GM12865 (cell line): ENCODE data around the gene SLC6A18.

ENCODE experiments used
- DNase-seq: peaks from one replicate; pipeline ENCODE4 v3.0.0; 2010; ENCODE audit warnings: low read depth
- H3K4me3 ChIP-seq: 2 replicates; pipeline ENCODE4 v1.5.1; 2011; ENCODE audit warnings: mild to moderate bottlenecking, low read depth, low read length, control low read depth
- TF ChIP-seq, protein P1 (sequence below): IDR thresholded peaks from 2 replicates; pipeline ENCODE4 v1.5.1; 2011; ENCODE audit warnings: low read length, control low read depth, low read depth, inconsistent platforms; ENCODE audit not compliant: insufficient read depth; ENCODE audit errors: missing control alignments

SLC6A18 gene

DNA sequence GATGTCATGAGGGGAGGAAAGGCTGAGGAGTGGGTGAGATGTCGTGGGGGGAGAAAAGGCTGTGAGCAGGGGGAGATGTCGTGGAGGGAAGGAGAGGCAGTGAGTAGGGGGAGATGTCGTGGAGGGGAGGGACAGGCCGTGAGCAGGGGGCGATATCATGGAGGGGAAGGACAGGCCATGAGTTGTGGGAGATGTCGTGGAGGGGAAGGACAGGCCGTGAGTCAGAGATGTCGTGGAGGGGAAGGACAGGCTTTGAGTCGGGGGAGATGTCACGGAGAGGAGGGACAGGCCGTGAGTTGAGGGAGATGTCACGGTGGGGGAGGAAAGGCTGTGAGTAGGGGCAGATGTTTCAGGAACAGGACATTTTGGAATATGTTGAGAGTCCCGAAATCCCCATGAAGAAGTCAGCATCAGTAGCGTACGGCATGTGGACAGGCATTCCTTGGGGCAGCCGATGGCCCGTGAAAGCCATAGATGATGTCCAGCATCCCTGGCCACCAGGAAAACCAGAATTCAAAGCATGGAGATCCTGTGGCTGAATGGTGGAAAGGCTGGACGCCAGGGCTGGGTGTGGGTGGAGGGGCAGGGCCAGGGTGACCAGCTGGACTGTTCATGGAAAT, 32.1 kb upstream of the SLC6A18 start:
- no peak overlapping the region for H3K4me3 ChIP-seq
- TF ChIP-seq, protein P1, sequence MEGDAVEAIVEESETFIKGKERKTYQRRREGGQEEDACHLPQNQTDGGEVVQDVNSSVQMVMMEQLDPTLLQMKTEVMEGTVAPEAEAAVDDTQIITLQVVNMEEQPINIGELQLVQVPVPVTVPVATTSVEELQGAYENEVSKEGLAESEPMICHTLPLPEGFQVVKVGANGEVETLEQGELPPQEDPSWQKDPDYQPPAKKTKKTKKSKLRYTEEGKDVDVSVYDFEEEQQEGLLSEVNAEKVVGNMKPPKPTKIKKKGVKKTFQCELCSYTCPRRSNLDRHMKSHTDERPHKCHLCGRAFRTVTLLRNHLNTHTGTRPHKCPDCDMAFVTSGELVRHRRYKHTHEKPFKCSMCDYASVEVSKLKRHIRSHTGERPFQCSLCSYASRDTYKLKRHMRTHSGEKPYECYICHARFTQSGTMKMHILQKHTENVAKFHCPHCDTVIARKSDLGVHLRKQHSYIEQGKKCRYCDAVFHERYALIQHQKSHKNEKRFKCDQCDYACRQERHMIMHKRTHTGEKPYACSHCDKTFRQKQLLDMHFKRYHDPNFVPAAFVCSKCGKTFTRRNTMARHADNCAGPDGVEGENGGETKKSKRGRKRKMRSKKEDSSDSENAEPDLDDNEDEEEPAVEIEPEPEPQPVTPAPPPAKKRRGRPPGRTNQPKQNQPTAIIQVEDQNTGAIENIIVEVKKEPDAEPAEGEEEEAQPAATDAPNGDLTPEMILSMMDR = no peak
- DNase-seq = no peak

DNA sequence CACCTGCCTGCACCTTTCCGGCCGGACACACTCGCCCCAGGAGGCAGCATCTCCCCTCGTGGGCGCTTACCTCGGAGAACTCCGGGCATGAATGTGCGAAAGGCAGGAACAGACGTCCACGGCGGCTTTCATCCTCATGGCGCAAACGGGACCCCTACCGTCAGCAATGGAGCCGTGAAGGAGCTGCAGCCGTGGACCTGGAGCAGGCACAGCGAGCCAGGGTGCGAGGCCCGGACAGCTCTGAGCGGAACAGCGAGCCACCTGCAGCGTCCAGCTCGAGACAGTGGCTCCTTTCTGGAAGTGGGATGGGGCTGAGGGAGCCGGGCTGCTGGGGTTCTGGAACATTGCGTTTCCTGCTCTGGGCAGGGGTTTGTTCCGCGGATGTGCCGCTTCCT, 31.6 kb upstream of the SLC6A18 start:
- TF ChIP-seq, protein P1 = no peak
- H3K4me3 ChIP-seq = no peak overlapping the region
- no peak for DNase-seq

DNA sequence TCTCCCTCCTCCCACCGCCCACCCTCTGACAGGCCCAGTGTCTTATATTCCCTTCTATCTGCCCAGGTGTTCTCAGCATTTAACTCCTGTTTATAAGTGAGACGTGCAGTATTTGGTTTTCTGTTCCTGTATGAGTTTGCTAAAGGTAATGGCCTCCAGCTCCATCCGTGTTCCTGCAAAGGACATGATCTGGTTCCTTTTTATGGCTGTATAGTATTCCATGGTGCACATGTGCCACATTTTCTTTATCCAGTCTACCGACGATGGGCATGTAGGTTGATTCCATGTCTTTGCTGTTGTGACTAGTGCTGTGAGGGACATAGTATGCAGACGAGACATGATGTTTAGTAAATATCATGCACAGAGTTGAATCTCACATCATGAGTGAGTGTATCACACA, 30.8 kb upstream of the SLC6A18 start:
- TF ChIP-seq, protein P1 = no peak
- H3K4me3 ChIP-seq = no peak overlapping the region
- no peak for DNase-seq

DNA sequence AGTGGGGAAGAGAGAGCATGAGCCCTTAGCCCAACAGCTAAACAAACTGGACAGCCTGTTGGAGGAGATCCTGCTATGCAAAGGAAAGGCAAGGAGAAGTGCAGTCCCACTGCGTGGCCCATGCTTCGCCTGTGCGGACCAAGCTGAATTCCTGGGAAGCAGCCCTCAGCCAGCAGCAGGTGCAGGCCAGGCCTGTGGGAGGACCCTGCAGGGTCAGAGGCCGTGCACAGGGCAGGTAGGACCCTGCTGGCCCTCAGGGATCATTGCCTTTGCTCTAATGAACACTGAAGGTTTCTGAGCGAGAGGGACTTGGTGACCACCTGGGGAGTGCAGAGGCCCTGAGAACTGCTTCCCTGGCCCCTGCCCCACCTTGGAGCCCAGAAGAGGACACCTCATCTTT, 29.7 kb upstream of the SLC6A18 start:
- DNase-seq = no peak
- TF ChIP-seq, protein P1 = no peak
- H3K4me3 ChIP-seq = no peak overlapping the region

DNA sequence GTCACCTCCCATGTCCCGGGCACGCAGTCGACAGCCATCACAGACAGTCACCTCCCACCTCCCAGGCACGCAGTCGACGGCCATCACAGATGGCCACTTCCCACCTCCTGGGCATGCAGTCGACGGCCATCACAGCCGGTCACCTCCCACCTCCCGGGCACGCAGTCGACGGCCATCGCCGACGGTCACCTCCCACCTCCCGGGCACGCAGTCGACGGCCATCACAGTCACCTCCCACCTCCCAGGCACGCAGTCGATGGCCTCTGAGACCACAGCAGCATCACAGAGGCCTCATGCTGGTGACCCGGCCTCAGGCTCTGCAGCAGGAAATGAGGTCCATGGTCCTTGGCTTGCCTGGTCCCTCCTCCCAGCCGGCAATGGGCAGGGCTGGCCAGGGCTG, 29.3 kb upstream of the SLC6A18 start:
- no peak overlapping the region for H3K4me3 ChIP-seq
- TF ChIP-seq, protein P1 = no peak
- no peak for DNase-seq

DNA sequence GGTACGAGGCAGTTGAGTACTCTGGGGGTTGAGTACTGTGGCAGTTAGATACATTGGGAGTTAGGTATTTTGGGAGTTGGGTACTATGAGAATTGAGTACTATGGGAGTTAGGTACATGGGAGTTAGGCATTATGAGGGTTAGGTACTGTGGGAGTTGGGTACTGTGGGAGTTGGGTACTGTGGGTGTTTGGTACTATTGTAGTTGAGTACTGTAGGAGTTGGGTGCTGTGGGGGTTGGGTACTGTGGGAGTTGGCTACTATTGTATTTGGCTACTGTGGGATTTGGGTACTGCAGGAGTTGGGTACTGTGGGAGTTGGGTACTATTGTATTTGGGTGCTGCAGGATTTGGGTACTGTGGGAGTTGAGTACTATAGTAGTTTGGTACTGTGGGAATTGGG, 28.6 kb upstream of the SLC6A18 start:
- no peak for DNase-seq
- TF ChIP-seq, protein P1 = no peak
- no peak overlapping the region for H3K4me3 ChIP-seq
